Fibroblast of lung (primary cell): Measurements from ENCODE around the gene PTHLH.

Source experiments
- CTCF ChIP-seq, 2 donors: IDR thresholded peaks in 1 of 2; conservative IDR thresholded peaks in 1 of 2; 1 replicate in 1 of 2; 2 replicates in 1 of 2; pipeline ENCODE4 v1.5.1; 2011 to 2012; ENCODE audit warnings: low read length in 2 of 2, control low read depth in 1 of 2, inconsistent platforms in 1 of 2, low read depth in 1 of 2, mild to moderate bottlenecking in 1 of 2
- EZH2 ChIP-seq: IDR thresholded peaks from 2 replicates; pipeline ENCODE4 v1.5.1; 2012; ENCODE audit warnings: low read length, control low read depth, mild to moderate bottlenecking; ENCODE audit errors: missing control alignments

- TF ChIP-seq EZH2 (no peak), CTCF (conservative IDR thresholded peaks at IDR 0.05 in 1 of 2, IDR thresholded peaks at IDR 0.05 in 1 of 2; ENCODE audit: low read depth in 1 of 2, low read length in 2 of 2) (no peak)
These were observed 956 bp upstream of the PTHLH start for GRCh38 chr12:27973487-27973890.
